OCI-LY1 (cell line): ENCODE measurements around the gene GGT5.
"Not testable (repeated sequence)": the region's sequence is repeated elsewhere in the genome, so short reads cannot be mapped to it uniquely, and the experiment has no call there.

Source experiments
- CTCF ChIP-seq: fragments of 200-600 bp; sonication (generic), shearing (Covaris generic); IDR thresholded peaks from 2 replicates; pipeline ENCODE4 v1.5.1; 2017; ENCODE audit warnings: mild to moderate bottlenecking, antibody characterized with exemption, low read length, moderate library complexity, mixed read lengths
- EZH2 ChIP-seq: fragments of 200-600 bp; sonication (generic), shearing (Covaris generic); IDR thresholded peaks from 2 replicates; pipeline ENCODE4 v1.8.0; 2017; ENCODE audit warnings: borderline replicate concordance, mixed run types, mild to moderate bottlenecking, antibody characterized with exemption, low read length, moderate library complexity, mixed read lengths

GRCh38 chr22:24253126-24253525, 8.2 kb upstream of the GGT5 start:
- not testable (repeated sequence) for TF ChIP-seq CTCF, EZH2
